Karpas-422 (cell line): ENCODE data around the gene AP5Z1. TPM values are rescaled to one million over a fixed set of nuclear protein-coding genes. Genes with fewer than 3 reads are reported as not detected.
"Not testable (repeated sequence)": the region's sequence is repeated elsewhere in the genome, so short reads cannot be mapped to it uniquely, and the experiment has no call there.

Experiments
- DNase-seq: peaks from one replicate; pipeline ENCODE4 v3.0.0-alpha.2; 2015
- H2AFZ ChIP-seq: fragments of 200-600 bp; sonication (generic); 2 replicates; pipeline ENCODE4 v1.6.1; 2014; ENCODE audit warnings: antibody characterized with exemption, low read length, mixed read lengths
- H3K27ac ChIP-seq: fragments of 200-600 bp; sonication (generic); 2 replicates; pipeline ENCODE4 v1.5.1; 2014; ENCODE audit warnings: mild to moderate bottlenecking, low read length, moderate library complexity
- H3K27me3 ChIP-seq: fragments of 200-600 bp; sonication (generic); 2 replicates; pipeline ENCODE4 v1.6.1; 2014; ENCODE audit warnings: low read length, mixed read lengths
- H3K36me3 ChIP-seq: fragments of 200-600 bp; sonication (generic); 2 replicates; pipeline ENCODE4 v1.6.1; 2014; ENCODE audit warnings: low read length, mixed read lengths; ENCODE audit not compliant: insufficient read depth
- H3K4me1 ChIP-seq: fragments of 200-600 bp; sonication (generic); 2 replicates; pipeline ENCODE4 v1.6.1; 2014; ENCODE audit warnings: mild to moderate bottlenecking, low read length, mixed read lengths
- H3K4me2 ChIP-seq: fragments of 200-600 bp; sonication (generic); 2 replicates; pipeline ENCODE4 v1.6.1; 2014; ENCODE audit warnings: low read length, low read depth, mild to moderate bottlenecking; ENCODE audit not compliant: poor library complexity, severe bottlenecking
- H3K4me3 ChIP-seq: fragments of 200-600 bp; sonication (generic); 2 replicates; pipeline ENCODE4 v1.5.1; 2014; ENCODE audit warnings: mild to moderate bottlenecking, antibody characterized with exemption, low read length, mixed read lengths
- H3K79me2 ChIP-seq: fragments of 200-600 bp; sonication (generic); 2 replicates; pipeline ENCODE4 v1.6.1; 2014; ENCODE audit warnings: mild to moderate bottlenecking, low read length, mixed read lengths
- H3K9ac ChIP-seq: fragments of 200-600 bp; sonication (generic); 2 replicates; pipeline ENCODE4 v1.6.0; 2014; ENCODE audit warnings: low read length
- H3K9me2 ChIP-seq: fragments of 200-600 bp; sonication (generic), shearing (Covaris generic); replicated peaks from 2 replicates; pipeline ENCODE4 v1.6.0; 2014; ENCODE audit warnings: mild to moderate bottlenecking, low read length, moderate library complexity; ENCODE audit not compliant: insufficient read depth
- H3K9me3 ChIP-seq: fragments of 300-700, 200-600 bp; sonication (generic); 2 replicates; pipeline ENCODE4 v1.6.1; 2014; ENCODE audit warnings: low read length, mixed read lengths
- H4K20me1 ChIP-seq: fragments of 200-600 bp; sonication (generic); 2 replicates; pipeline ENCODE4 v1.6.1; 2014; ENCODE audit warnings: mild to moderate bottlenecking, antibody characterized with exemption, low read length, low read depth; ENCODE audit not compliant: insufficient read depth
- total RNA-seq: library from RNA; depleted of rRNA; stranded (reverse); fragments of >200 nt; shearing (Covaris generic); gene quantifications from 2 replicates; pipeline ENCODE4 v1.2.3, GENCODE V29; 2014; ENCODE audit warnings: low replicate concordance

The AP5Z1 gene
- total RNA-seq, 1 experiment from 2014 or later, result 14.5 TPM

- no peaks in the 10 kb centered on the region for H4K20me1 ChIP-seq
These were observed 25.8 kb downstream of the AP5Z1 start for GRCh38 chr7:4800926-4801838.

DNA sequence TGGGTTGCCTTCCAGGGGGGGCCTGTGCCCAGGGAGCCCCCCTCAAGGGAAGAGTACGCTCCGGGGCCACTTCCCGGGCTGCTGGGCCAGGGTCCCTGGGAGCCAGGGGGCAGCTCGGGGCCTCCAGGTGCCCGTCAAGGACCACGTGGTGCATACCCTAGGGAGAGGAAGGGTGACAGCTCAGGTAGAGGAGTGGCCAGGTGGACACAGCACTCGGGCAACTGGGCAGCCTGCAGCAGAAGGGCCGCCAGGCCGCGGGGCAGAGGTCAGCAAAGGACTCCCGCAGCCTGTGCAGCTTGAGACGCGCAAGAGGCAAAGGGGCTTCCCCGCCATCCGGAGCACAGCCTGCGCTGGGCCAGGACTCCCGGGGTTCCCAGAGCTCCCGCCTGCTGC, 26.4 kb downstream of the AP5Z1 start:
- H3K36me3 ChIP-seq, result no peaks in the 10 kb centered on the region
- H3K27me3 ChIP-seq, result no peaks in the 10 kb centered on the region
- H3K4me1 ChIP-seq, result no peaks in the 10 kb centered on the region
- no peaks in the 10 kb centered on the region for H3K79me2 ChIP-seq
- H3K27ac ChIP-seq, result no peak overlapping the region
- no peaks in the 10 kb centered on the region for H3K9me3 ChIP-seq
- H3K4me2 ChIP-seq, result no peak overlapping the region
- no peak overlapping the region for H2AFZ ChIP-seq
- no peaks in the 10 kb centered on the region for H3K9me2 ChIP-seq
- DNase-seq, result no peak
- no peak overlapping the region for H3K9ac ChIP-seq
- H3K4me3 ChIP-seq, result no peak overlapping the region
- H4K20me1 ChIP-seq, result no peaks in the 10 kb centered on the region

More at GRCh38 chr7:4800926-4801838, 25.8 kb downstream of the AP5Z1 start:
- Histone ChIP-seq H3K9ac (no peak overlapping the region), H2AFZ (no peak overlapping the region), H3K79me2 (no peaks in the 10 kb centered on the region), H3K36me3 (no peaks in the 10 kb centered on the region), H3K9me3 (no peaks in the 10 kb centered on the region), H3K4me2 (no peak overlapping the region), H3K27me3 (no peaks in the 10 kb centered on the region), H3K4me3 (no peak overlapping the region), H3K9me2 (no peaks in the 10 kb centered on the region), H3K4me1 (no peaks in the 10 kb centered on the region), H3K27ac (no peak overlapping the region)
- no peak for DNase-seq

GRCh38 chr7:4802577-4802976, 27.2 kb downstream of the AP5Z1 start:
- H3K4me1 ChIP-seq, H3K9me3 ChIP-seq, H3K4me3 ChIP-seq, DNase-seq, H3K9me2 ChIP-seq, H4K20me1 ChIP-seq, H3K9ac ChIP-seq, H2AFZ ChIP-seq, H3K4me2 ChIP-seq, H3K27me3 ChIP-seq, H3K36me3 ChIP-seq, H3K79me2 ChIP-seq, H3K27ac ChIP-seq: not testable (repeated sequence)

- Histone ChIP-seq H4K20me1 (no peaks in the 10 kb centered on the region), H3K27me3 (no peaks in the 10 kb centered on the region), H3K9me3 (no peaks in the 10 kb centered on the region), H2AFZ (no peak overlapping the region), H3K79me2 (no peaks in the 10 kb centered on the region), H3K4me3 (no peak overlapping the region), H3K4me2 (no peak overlapping the region), H3K9me2 (no peaks in the 10 kb centered on the region), H3K27ac (no peak overlapping the region), H3K36me3 (no peaks in the 10 kb centered on the region), H3K4me1 (no peaks in the 10 kb centered on the region), H3K9ac (no peak overlapping the region)
- no peak for DNase-seq
These were observed 28.2 kb downstream of the AP5Z1 start for GRCh38 chr7:4803397-4804241.

- Histone ChIP-seq H3K9me2 (no peaks in the 10 kb centered on the region), H3K36me3 (no peaks in the 10 kb centered on the region), H3K9ac (no peak overlapping the region), H2AFZ (no peak overlapping the region), H3K27ac (no peak overlapping the region), H3K4me1 (no peaks in the 10 kb centered on the region), H3K4me2 (no peak overlapping the region), H3K9me3 (no peaks in the 10 kb centered on the region), H3K79me2 (no peaks in the 10 kb centered on the region), H4K20me1 (no peaks in the 10 kb centered on the region), H3K27me3 (no peaks in the 10 kb centered on the region), H3K4me3 (no peak overlapping the region)
- no peak for DNase-seq
These were observed 29.9 kb downstream of the AP5Z1 start for GRCh38 chr7:4805110-4805983.

DNA sequence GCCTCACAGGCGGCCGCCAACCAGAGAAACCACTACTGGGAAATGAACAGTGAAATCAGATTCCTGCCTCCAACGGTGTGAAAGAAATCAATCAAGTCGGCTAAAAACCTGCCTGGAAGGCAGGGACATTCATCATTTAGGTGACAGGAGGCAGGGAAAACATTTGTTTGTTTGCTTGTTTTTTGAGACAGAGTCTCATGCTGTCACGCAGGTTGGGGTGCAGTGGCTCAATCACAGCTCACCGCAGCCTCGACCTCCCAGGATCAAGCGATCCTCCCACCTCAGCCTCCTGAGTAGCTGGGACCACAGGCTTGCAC, 30.5 kb downstream of the AP5Z1 start:
- no peaks in the 10 kb centered on the region for H3K9me2 ChIP-seq
- H3K27ac ChIP-seq, result no peak overlapping the region
- no peak overlapping the region for H3K4me2 ChIP-seq
- no peaks in the 10 kb centered on the region for H3K4me1 ChIP-seq
- no peaks in the 10 kb centered on the region for H3K36me3 ChIP-seq
- H3K4me3 ChIP-seq, result no peak overlapping the region
- no peak overlapping the region for H3K9ac ChIP-seq
- no peak for DNase-seq
- no peak overlapping the region for H2AFZ ChIP-seq
- H4K20me1 ChIP-seq, result no peaks in the 10 kb centered on the region
- no peaks in the 10 kb centered on the region for H3K27me3 ChIP-seq
- no peaks in the 10 kb centered on the region for H3K79me2 ChIP-seq
- no peaks in the 10 kb centered on the region for H3K9me3 ChIP-seq

DNA sequence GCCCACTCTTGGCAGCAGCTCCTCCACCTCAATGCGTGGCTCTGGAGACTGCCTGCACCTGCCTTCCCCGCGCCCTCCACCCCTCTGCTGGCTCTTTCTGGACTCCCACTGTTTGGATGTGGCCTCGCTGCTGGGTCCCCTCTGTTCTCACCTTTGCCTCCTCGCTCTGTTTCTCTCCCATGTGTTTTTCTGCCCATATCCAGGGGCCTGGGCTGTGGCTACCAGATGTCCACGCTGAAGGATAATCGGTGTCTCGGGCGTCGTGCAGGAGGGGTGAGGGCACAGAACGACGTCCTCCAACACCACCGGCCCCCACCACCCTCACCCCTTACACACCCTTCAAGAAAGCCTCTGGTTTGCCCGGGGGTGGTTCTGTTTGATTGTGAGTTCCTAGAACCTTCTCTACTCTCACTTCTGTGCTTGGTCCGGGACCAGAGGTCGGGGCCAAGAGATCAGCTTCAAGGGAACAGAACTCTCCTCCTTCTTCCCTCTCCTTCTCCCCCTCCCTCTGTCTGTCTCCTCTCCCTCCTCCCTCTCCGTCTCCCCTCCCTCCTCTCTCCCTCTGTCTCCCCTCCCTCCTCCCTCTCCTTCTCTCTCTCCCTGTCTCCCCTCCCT, 31.7 kb downstream of the AP5Z1 start:
- no peak overlapping the region for H3K27ac ChIP-seq
- no peaks in the 10 kb centered on the region for H3K27me3 ChIP-seq
- no peaks in the 10 kb centered on the region for H3K4me1 ChIP-seq
- no peak overlapping the region for H2AFZ ChIP-seq
- no peaks in the 10 kb centered on the region for H3K9me2 ChIP-seq
- H3K4me3 ChIP-seq, result no peak overlapping the region
- DNase-seq, result no peak
- H3K79me2 ChIP-seq, result no peaks in the 10 kb centered on the region
- H4K20me1 ChIP-seq, result no peaks in the 10 kb centered on the region
- no peaks in the 10 kb centered on the region for H3K9me3 ChIP-seq
- no peak overlapping the region for H3K4me2 ChIP-seq
- no peaks in the 10 kb centered on the region for H3K36me3 ChIP-seq
- no peak overlapping the region for H3K9ac ChIP-seq
